HG03460 (cell line): ENCODE measurements around the gene TSC22D1.

Experiments
- ATAC-seq: cut with Tn5 transposase; IDR thresholded peaks from one replicate; pipeline ENCODE4 v1.9.1; 2021; ENCODE audit not compliant: unreplicated experiment

TSC22D1 gene

DNA sequence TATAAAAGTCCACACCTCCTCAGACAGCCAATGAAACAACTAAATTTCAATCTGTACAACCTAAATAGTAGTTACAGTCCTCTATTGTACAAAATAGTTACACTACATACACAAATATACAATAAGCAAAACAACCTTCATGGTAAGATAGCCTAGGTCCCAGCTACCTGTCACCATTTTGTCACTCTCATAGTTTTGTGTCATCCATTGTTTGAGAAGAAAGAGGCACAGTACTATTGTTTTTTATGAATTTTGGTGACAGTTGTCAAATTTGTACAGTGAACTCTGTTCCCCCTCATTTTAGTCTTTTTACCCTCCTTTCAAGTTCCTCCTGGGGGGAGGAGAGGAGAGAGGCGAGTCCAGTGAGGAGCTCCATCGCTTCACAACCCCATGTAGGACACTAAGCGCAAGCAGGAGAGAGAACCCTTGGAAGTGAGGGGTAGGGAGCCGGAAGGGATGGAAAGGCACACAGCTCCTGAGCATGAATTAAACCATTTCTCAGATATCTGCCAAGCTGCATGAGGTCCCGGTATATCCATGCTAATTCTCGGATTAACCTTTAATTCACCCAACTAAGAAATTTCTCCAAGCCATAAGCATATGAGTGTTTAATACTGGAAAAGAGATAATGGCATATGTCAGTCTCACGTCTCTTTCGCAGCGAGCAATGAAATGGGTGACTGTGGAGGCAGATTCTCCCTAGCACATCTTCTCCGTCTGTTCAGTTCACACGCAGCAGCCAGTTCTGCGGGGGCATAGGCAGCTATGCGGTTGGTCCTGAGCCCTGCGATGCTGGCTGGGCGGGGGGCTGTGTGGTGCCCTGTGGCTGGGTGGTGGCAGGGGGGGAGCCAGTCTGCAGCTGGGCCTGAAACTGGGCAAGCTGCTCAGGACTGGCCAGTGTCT, 142.0 kb downstream of the TSC22D1 start:
- ATAC-seq = no peak

- ATAC-seq = no peak
Observed at GRCh38 chr13:44432650-44433049, 143.5 kb downstream of the TSC22D1 start.

- no peak for ATAC-seq
Observed at GRCh38 chr13:44431150-44431549, 145.0 kb downstream of the TSC22D1 start.

GRCh38 chr13:44429311-44429710, 146.8 kb downstream of the TSC22D1 start:
- no peak for ATAC-seq

DNA sequence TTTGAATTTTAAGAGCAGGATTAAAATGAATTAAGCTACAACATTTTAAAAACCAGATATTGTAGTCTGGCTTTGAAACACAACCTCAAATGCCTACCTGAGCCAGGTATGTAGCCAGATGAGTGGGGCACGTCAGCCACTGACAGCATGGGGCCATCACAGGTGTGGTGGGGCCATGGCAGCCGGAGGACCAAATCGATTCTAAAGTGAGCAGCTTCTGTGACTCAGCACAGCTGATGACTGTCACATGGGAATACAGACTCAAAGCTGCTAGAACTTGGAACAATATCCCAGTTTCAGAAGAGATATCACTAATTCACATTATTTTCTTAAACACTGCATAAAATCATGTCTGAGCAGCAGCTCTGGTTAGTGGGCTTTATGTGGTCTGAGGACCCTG, 149.7 kb downstream of the TSC22D1 start:
- no peak for ATAC-seq

DNA sequence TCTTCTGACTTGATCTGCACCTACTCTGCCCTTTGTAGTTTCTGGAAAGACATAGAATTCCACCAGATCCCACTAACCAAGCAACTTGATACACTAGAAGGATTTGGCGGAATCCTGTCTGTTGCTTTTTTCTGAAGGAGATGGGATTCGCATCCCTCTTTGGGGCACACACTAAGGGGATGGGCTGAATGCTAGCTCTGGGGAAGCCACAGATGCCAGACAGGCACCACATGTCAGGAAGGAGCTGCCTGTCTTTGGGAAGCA, 150.4 kb downstream of the TSC22D1 start:
- no peak for ATAC-seq

GRCh38 chr13:44425041-44425814, 150.9 kb downstream of the TSC22D1 start:
- ATAC-seq = no peak

DNA sequence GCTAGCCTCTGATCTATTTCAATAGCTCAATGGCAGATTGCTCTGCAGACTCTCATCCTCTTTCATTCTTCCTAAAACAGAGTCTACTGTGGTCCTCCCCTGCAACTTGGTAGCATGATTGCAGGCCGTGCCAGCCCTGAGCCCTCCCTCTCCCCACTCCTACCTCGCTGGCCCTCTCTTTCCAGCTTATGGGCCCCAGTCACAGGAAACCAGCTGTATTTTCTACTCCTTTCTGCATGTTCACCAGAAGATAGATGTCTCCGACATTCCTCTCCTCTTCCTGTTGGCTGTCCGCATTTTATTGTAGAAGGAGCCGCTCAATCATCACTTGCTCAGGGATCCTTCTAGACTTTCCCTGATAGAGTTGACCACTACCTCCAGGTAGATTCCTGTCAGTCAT, 152.3 kb downstream of the TSC22D1 start:
- no peak for ATAC-seq

DNA sequence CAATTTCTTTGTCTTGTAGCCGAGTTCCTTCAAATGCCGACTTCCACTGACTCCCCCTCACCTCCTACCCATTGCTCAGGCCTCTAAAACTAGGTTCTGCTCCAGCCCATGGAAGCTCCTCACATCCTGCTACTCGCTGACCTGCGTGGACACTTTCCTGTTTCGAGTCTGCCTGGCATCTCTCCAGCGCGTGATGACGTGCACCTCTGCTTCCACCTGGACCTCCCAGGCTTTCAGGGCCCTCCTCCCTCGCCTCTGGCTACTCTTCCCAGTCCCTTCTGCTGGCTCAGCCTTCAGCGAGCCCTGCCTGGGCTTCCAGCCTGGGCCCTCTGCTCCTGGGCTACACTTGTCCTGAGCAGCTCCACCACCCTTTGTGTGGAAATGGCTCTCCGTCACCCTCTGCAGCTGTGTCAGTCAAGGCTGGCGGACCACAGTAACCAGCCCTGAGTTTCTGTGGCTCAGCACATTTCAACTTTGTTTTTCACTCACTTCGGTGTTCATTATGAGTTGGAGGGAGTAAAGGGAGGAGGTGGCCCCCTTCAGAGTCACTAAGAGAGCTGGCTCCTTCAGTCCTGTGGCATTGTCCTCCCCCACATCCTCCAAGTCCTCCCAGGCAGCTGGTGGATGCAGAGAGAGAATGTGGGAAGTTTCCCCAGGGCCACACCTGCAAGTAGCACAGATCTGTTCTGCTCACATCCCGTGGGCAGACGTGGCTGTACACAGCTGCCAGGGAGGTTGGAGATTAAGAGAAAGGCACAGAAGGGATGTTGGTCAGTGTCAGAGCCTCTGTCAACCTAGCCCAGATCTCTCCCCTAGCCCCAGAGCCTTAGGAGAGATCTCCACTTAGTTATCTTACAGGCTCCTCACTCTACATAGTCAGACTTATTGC, 153.1 kb downstream of the TSC22D1 start:
- ATAC-seq = no peak

- ATAC-seq = no peak
Observed at GRCh38 chr13:44421853-44422525, 154.1 kb downstream of the TSC22D1 start.

GRCh38 chr13:44420376-44421220, 155.5 kb downstream of the TSC22D1 start:
- ATAC-seq = no peak

GRCh38 chr13:44417876-44418275, 158.3 kb downstream of the TSC22D1 start:
- ATAC-seq = no peak

GRCh38 chr13:44417446-44417845, 158.7 kb downstream of the TSC22D1 start:
- ATAC-seq = no peak

DNA sequence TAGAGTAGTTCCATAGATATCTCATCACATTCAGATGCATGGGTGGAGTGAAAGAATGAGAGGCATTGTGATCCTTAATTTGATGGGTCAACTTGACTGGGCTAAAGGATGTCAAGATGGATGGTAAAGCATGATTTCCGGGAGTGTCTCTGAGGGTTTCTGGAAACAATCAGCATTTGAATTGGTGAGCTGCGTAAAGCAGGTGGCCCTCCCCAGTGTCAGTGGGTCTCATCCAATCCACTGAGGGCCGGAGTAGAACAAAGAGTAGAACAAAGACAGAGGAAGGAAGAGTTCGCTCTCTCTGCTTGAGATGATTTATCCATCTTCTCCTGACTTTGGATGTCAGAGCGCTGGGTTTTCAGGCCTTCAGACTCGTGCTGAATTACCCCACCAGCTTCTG, 159.4 kb downstream of the TSC22D1 start:
- no peak for ATAC-seq

- ATAC-seq = no peak
Observed at GRCh38 chr13:44416301-44416700, 159.8 kb downstream of the TSC22D1 start.

DNA sequence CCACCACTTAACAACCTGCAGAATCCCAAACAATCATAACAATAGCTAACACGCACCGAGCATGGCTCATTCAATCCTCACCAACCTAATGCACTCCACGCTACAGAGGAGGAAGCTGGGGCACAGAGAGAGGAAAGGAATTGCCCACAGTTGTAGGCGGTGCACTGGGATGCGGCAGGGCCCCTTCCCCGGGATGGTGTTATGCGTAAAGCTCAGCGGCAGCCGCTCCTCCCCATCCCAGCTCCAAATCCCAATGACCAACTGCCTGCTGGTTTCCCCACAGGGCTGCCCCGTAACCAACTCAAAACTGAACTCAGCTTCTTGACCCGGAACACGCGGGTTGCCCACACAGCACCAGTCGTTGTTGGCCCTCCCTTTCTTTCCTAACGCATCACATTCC, 160.3 kb downstream of the TSC22D1 start:
- no peak for ATAC-seq

DNA sequence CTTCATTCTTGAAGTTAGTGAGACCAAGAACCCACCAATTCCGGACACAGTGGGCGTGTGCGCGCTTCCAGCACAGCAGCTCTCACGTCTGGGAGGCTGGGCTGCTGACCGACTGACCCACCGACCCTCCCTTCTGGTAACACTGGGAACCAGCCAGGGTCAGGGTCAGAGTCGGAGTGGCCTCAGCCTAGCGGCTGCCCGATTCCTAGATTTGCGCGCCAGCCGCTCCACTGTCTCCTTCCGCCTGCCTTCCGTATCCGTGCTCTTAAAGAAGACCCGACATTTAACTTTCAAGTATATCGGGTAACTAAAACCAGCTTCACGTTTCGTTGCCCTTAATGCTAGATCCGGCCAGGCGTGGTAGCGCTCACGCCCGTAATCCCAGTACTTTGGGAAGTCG, 161.4 kb downstream of the TSC22D1 start:
- ATAC-seq = no peak

DNA sequence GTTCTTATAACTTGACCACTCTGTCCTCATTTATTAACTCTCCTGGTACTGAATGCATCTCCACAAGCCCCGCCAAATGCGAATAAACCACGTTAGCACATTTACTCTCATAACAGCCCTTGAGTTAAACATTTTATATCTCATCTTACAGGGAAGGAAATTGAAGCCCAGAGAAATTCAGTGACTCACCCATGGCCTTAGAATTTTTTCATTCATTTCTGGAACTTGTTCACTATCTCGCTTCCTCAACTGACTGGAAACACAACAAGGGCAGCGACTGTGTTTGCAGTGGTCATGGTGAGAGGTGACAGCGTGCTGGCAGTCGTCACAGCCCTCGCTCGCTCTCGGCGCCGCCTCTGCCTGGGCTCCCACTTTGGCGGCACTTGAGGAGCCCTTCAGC, 163.0 kb downstream of the TSC22D1 start:
- ATAC-seq = no peak

DNA sequence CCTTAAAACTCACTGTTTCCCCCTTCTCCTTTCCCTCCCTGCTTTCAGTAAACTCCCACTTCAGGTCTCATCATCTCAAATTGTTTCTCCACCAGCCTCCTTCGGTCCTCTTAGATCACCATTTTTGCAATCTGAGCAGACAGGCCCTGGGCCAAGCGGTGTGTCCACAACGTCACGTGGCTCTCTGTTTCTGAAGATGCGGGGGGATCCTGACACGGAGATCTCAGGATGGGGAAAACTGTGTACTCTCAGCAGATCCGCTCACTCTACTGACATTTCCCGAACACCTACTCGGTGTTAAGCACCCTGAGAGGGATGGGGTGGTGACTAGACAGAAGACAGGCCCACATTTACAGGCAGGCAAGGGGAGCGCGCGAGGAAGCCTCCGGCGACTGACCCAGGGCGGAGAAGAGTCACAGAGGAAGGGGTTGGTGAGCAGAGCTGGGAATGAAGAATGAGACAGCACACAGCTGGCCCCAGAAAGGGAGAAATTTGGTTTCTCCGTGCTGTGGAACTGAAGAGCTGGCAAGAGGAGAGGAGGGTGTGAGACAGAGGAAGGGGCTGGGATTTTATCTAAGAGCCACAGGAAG, 163.7 kb downstream of the TSC22D1 start:
- no peak for ATAC-seq

GRCh38 chr13:44411841-44412240, 164.3 kb downstream of the TSC22D1 start:
- no peak for ATAC-seq
